Smooth muscle cell (in vitro differentiated cells): ENCODE measurements around the gene SLC25A13. TPM values are rescaled to one million over a fixed set of nuclear protein-coding genes. Genes with fewer than 3 reads are reported as not detected.

Source experiments
- DNase-seq: peaks from one replicate; lab custom pipeline; 2025; ENCODE audit not compliant: unreplicated experiment; lab: John Stamatoyannopoulos, UW
- H2AFZ ChIP-seq: fragments of 200-600 bp; sonication (generic); 2 replicates; pipeline ENCODE4 v1.6.0; 2016; ENCODE audit warnings: antibody characterized with exemption, low read depth, mild to moderate bottlenecking
- H3F3A ChIP-seq: fragments of 200-600 bp; sonication (generic); 2 replicates; pipeline ENCODE4 v1.6.0; 2017; ENCODE audit warnings: antibody characterized with exemption, low read depth
- H3K27ac ChIP-seq: fragments of 200-600 bp; sonication (generic); 2 replicates; pipeline ENCODE4 v1.5.1; 2016; ENCODE audit warnings: low read depth, mild to moderate bottlenecking
- H3K27me3 ChIP-seq: fragments of 200-600 bp; sonication (generic); 2 replicates; pipeline ENCODE4 v1.6.1; 2016; ENCODE audit warnings: low read depth, mild to moderate bottlenecking
- H3K36me3 ChIP-seq: fragments of 200-600 bp; sonication (generic); 2 replicates; pipeline ENCODE4 v1.5.1; 2016; ENCODE audit warnings: low read depth
- H3K4me1 ChIP-seq: fragments of 200-600 bp; sonication (generic); 2 replicates; pipeline ENCODE4 v1.5.1; 2016; ENCODE audit warnings: low read depth
- H3K4me2 ChIP-seq: fragments of 200-600 bp; sonication (generic); 2 replicates; pipeline ENCODE4 v1.6.0; 2016; ENCODE audit warnings: mild to moderate bottlenecking
- H3K4me3 ChIP-seq: fragments of 200-600 bp; sonication (generic); 2 replicates; pipeline ENCODE4 v1.5.1; 2016; ENCODE audit warnings: mild to moderate bottlenecking
- H3K79me2 ChIP-seq: fragments of 200-600 bp; sonication (generic); 2 replicates; pipeline ENCODE4 v1.6.0; 2016; ENCODE audit warnings: low read depth, mild to moderate bottlenecking
- H3K9ac ChIP-seq: fragments of 200-600 bp; sonication (generic); 2 replicates; pipeline ENCODE4 v1.6.0; 2016; ENCODE audit warnings: low read depth
- H3K9me3 ChIP-seq: fragments of 200-600 bp; sonication (generic); replicated peaks from 2 replicates; pipeline ENCODE4 v1.5.1; 2016; ENCODE audit warnings: low read depth
- H4K20me1 ChIP-seq: fragments of 200-600 bp; sonication (generic); 2 replicates; pipeline ENCODE4 v1.6.0; 2016; ENCODE audit warnings: low read depth
- WGBS: methylation state at CpG from one replicate; pipeline ENCODE4 v1.1.7; 2016; ENCODE audit warnings: low lambda C conversion rate; 5-methylcytosine and 5-hydroxymethylcytosine counted together
- polyA plus RNA-seq: library from polyadenylated mRNA; unstranded; fragments of >200 nt; fragmentation: Nextera tagmentation; extraction: Ambion mirVana; gene quantifications from 2 replicates; pipeline ENCODE4 v1.2.1, GENCODE V29; 2016
- total RNA-seq: library from RNA; depleted of rRNA; stranded (reverse); fragments of >200 nt; gene quantifications from 2 replicates; pipeline ENCODE4 v1.2.3, GENCODE V29; 2014
- TF ChIP-seq, protein P1 (sequence below): fragments of 200-600 bp; sonication (generic); IDR thresholded peaks from 2 replicates; pipeline ENCODE4 v1.5.1; 2017; ENCODE audit warnings: borderline replicate concordance, mild to moderate bottlenecking, antibody characterized with exemption; ENCODE audit not compliant: insufficient read depth, poor library complexity, severe bottlenecking

Gene SLC25A13
- total and polyA plus RNA-seq, 2 experiments from 2014 or later = 28.0 to 48.2 TPM

DNA sequence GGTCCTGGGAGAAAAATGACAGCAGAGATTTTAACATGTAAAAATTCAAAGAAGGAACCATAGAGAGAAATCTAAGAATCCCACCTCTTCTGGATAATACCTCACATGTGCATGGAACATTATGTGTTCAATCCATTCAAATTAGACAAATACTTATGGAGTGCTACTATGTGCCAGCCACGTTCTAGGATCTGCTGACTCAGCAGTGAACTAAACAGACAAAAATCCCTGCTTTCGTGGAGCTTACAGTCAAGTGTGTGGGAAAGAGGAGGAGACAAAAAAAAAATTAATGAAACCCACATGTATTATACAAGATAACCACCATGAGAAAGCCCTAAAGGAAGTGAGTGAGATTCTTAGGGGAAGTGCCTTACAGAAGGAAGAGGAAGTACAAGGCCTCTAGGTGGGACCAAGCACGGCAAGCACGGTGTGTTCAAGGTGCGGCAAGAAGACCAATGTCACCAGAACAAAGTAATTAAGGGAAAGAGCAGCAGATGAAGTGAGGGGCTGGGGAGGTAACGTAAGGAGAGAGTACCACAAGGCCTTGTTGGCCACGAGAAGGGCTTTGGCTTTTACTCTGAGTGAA lies 71.0 kb downstream of the SLC25A13 start:
- Histone ChIP-seq H4K20me1 (peaks cover 13% of the 10 kb centered on the region), H3K79me2 (peaks cover 14% of the 10 kb centered on the region), H3K4me1 (no peaks in the 10 kb centered on the region), H3K27me3 (no peaks in the 10 kb centered on the region), H3K9me3 (no peaks in the 10 kb centered on the region), H3K4me3 (no peak overlapping the region), H3K4me2 (no peak overlapping the region), H3F3A (no peaks in the 10 kb centered on the region), H3K27ac (no peak overlapping the region), H3K36me3 (no peaks in the 10 kb centered on the region), H2AFZ (no peak overlapping the region), H3K9ac (no peak overlapping the region)
- TF ChIP-seq, protein P1, sequence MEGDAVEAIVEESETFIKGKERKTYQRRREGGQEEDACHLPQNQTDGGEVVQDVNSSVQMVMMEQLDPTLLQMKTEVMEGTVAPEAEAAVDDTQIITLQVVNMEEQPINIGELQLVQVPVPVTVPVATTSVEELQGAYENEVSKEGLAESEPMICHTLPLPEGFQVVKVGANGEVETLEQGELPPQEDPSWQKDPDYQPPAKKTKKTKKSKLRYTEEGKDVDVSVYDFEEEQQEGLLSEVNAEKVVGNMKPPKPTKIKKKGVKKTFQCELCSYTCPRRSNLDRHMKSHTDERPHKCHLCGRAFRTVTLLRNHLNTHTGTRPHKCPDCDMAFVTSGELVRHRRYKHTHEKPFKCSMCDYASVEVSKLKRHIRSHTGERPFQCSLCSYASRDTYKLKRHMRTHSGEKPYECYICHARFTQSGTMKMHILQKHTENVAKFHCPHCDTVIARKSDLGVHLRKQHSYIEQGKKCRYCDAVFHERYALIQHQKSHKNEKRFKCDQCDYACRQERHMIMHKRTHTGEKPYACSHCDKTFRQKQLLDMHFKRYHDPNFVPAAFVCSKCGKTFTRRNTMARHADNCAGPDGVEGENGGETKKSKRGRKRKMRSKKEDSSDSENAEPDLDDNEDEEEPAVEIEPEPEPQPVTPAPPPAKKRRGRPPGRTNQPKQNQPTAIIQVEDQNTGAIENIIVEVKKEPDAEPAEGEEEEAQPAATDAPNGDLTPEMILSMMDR = no peak
- no peak for DNase-seq
- WGBS = 75% methylated on average over 7 of the region's 7 CpGs

- TF ChIP-seq, protein P1 = no peak
- Histone ChIP-seq H3K4me1 (no peaks in the 10 kb centered on the region), H3K9me3 (no peaks in the 10 kb centered on the region), H3K4me3 (no peak overlapping the region), H3K9ac (no peak overlapping the region), H4K20me1 (peaks cover 13% of the 10 kb centered on the region), H3K36me3 (no peaks in the 10 kb centered on the region), H3F3A (no peaks in the 10 kb centered on the region), H3K27ac (no peak overlapping the region), H2AFZ (no peak overlapping the region), H3K27me3 (no peaks in the 10 kb centered on the region), H3K4me2 (no peak overlapping the region), H3K79me2 (peaks cover 10% of the 10 kb centered on the region)
- 97% methylated on average over 2 of the region's 2 CpGs for WGBS
- DNase-seq = no peak
Observed at GRCh38 chr7:96248405-96248804, 73.5 kb downstream of the SLC25A13 start.

GRCh38 chr7:96246919-96247318 lies 75.0 kb downstream of the SLC25A13 start:
- Histone ChIP-seq H3K79me2 (peaks cover 12% of the 10 kb centered on the region), H3F3A (no peaks in the 10 kb centered on the region), H3K4me2 (no peak overlapping the region), H4K20me1 (peaks cover 13% of the 10 kb centered on the region), H3K27me3 (no peaks in the 10 kb centered on the region), H3K27ac (no peak overlapping the region), H3K9ac (no peak overlapping the region), H3K9me3 (no peaks in the 10 kb centered on the region), H3K4me3 (no peak overlapping the region), H3K4me1 (no peaks in the 10 kb centered on the region), H2AFZ (no peak overlapping the region), H3K36me3 (no peaks in the 10 kb centered on the region)
- TF ChIP-seq, protein P1 = no peak
- no peak for DNase-seq
- 96% methylated on average over 3 of the region's 3 CpGs for WGBS

DNA sequence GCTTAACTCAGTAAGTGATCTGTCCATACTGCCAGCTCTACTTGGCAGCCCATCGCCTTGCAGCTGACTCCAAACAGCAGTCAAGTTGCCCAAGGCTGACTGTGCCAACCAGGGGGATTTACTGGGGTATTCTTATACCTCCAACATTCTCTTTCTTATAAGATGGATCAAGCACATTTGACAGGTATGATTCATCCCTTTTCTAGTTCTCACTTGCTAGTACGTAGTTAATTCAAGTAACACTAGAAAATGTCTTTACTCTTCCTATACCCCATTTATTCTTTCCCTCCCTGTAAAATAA lies 77.0 kb downstream of the SLC25A13 start:
- Histone ChIP-seq H3K4me3 (no peak overlapping the region), H4K20me1 (peaks cover 13% of the 10 kb centered on the region), H3F3A (no peaks in the 10 kb centered on the region), H2AFZ (no peak overlapping the region), H3K79me2 (peaks cover 12% of the 10 kb centered on the region), H3K4me2 (no peak overlapping the region), H3K9ac (no peak overlapping the region), H3K4me1 (no peaks in the 10 kb centered on the region), H3K36me3 (no peaks in the 10 kb centered on the region), H3K27ac (no peak overlapping the region), H3K27me3 (no peaks in the 10 kb centered on the region), H3K9me3 (no peaks in the 10 kb centered on the region)
- no peak for DNase-seq
- 96% methylated on average over 2 of the region's 2 CpGs for WGBS
- TF ChIP-seq, protein P1 = no peak
